Heart right ventricle (tissue), 16 donors: ENCODE measurements around the gene UTS2B. TPM values are rescaled to one million over a fixed set of nuclear protein-coding genes. Genes with fewer than 3 reads are reported as not detected.
A peak's percentile ranks its signal among the peaks of the same experiment; 100 is the strongest.

ENCODE experiments used
- ATAC-seq, 8 donors: fragments of 200-7000 bp; cut with Tn5 transposase; one replicate each; pipeline ENCODE4 v1.9.1; 2020; ENCODE audit warnings: mild to moderate bottlenecking in 8 of 8, moderate library complexity in 8 of 8, moderate number of reproducible peaks in 1 of 8
- DNase-seq, 2 donors: peaks; one replicate each; pipeline ENCODE4 v3.0.0-alpha.2; 2020
- H3K27ac ChIP-seq, 10 donors: fragments of 200-600 bp; sonication (generic) in 2 of 10; one replicate each; pipeline versions ENCODE4 v1.5.0 to v1.8.0; 2020 to 2022; ENCODE audit warnings: mild to moderate bottlenecking in 3 of 10
- H3K27me3 ChIP-seq, 7 donors: fragments of 200-600 bp; one replicate each; pipeline ENCODE4 v1.8.0; 2021 to 2022; ENCODE audit warnings: mild to moderate bottlenecking in 2 of 7
- H3K36me3 ChIP-seq, 9 donors: fragments of 200-600 bp; sonication (generic) in 1 of 9; one replicate each; pipeline versions ENCODE4 v1.5.0 to v1.8.0; 2020 to 2022; ENCODE audit warnings: mild to moderate bottlenecking in 2 of 9
- H3K4me1 ChIP-seq, 9 donors: fragments of 200-600 bp; sonication (generic) in 1 of 9; one replicate each; pipeline versions ENCODE4 v1.5.0 to v1.8.0; 2020 to 2022; ENCODE audit warnings: mild to moderate bottlenecking in 4 of 9
- H3K4me3 ChIP-seq, 10 donors: fragments of 200-600 bp; sonication (generic) in 2 of 10; one replicate each; pipeline versions ENCODE4 v1.5.0 to v1.8.0; 2020 to 2022; ENCODE audit warnings: mild to moderate bottlenecking in 7 of 10, moderate library complexity in 2 of 10
- H3K9me3 ChIP-seq, 11 donors: fragments of 200-600 bp in 10 of 11; sonication (generic) in 2 of 11; one replicate each; pipeline versions ENCODE4 v1.5.0 to v1.8.0; 2013 to 2022; ENCODE audit warnings: mild to moderate bottlenecking in 2 of 11, control low read depth in 1 of 11, moderate library complexity in 1 of 11
- WGBS, 2 donors: extraction: QIAGEN DNeasy Blood & Tissue Kit; methylation state at CpG; one replicate each; pipeline ENCODE4 v1.1.7; 2013; ENCODE audit warnings: inconsistent platforms in 1 of 2; 5-methylcytosine and 5-hydroxymethylcytosine counted together
- intact Hi-C, 10 donors: fragments of 100-400 bp; cut with DNase I; formaldehyde crosslinking; loops; one replicate each; pipeline versions ENCODE4 v1.11.1 to v1.14.2; 2022
- polyA plus RNA-seq, 2 donors: library from polyadenylated mRNA; stranded (reverse); fragments of 200-250 nt; gene quantifications; one replicate each; pipeline ENCODE4 v1.2.3, GENCODE V29; 2013
- total RNA-seq, 10 donors: library from RNA; stranded (reverse); fragmentation: NEBNext Ultra II Directional in 3 of 10; extraction: Animal tissue kit (Norgen Biotek cat#: 25700) in 3 of 10; gene quantifications; one replicate each; pipeline versions ENCODE4 v1.2.1 to v1.2.4, GENCODE V29; 2021 to 2023
- TF ChIP-seq, protein P1 (sequence below), 9 donors: fragments of 200-600 bp; sonication (generic) in 2 of 9; IDR thresholded peaks; one replicate each; pipeline versions ENCODE4 v1.5.0 to v1.8.0; 2021 to 2022; ENCODE audit warnings: antibody characterized with exemption in 9 of 9, mild to moderate bottlenecking in 5 of 9, moderate library complexity in 1 of 9
- donor health status: Arrhythmogenic right ventricular cardiomyopathy.
- donor health status: ischemic (EF 13 %, LVEDD 7.1; RV severe dilation, severe dysfunction).
- donor health status: healthy with polysubstance abuse.
- donor health status: DM: no; HTN: yes; CAD: no.
- donor health status: DM: no; HTN: no; CAD: no.
- donor health status: ischemic (EF 25% LVEDD 6.9; RV normal size, moderate dysfunction).
- donor health status: ischemic (EF 25% LVEDD 5.7; RV mildly dilated, moderate dysfunction).
- donor health status: healthy.
- donor health status: DM: yes; HTN: yes; CAD: no.
- donor health status: Ischemic cardiomyopathy.
- donor health status: ischemic (EF 35%, LVEDD 5.7; RV mildly dilated, moderate dysfunction).
- donor health status: nonischemic (EF 11% LVEDD 7.7; RV severe dilation, severe dysfunction).
- donor health status: DM: yes; HTN: yes; CAD: no.
- donor health status: PGD.
- donor health status: ischemic (EF 29% LVEDD 5.4; RV normal size, mild dysfunction).
- donor health status: nonischemic (EF 23%, LVEDD 6.1; RV moderate dilation, normal function).

Gene UTS2B
- total and polyA plus RNA-seq, 12 donors = 0.10 to 0.53 (median 0.25) TPM; not detected in 5

DNA sequence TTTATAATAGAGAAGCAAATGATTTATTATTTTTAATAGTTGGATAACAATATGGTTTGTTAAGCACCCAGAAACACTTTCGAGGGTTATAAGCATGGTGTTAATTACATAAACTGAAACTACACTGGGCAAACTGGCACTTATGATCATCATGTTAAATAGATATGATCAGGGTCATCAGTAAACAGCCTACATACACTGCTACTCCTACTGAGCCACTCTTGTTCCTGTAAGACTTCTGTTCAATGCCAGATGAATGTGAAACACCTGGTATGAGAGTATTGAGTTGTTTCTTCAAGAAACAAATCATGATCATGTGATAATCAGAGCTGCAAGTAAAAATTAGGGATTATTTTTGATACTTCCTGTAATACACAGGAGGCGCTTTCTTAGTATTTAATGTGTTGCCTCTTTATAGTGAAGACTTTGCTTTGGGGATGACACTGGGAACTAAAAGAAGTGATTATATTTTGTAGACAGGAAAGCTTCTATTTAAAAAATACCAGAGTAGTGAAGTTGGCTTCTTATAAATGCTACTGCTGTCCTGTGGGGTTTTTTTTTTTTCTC lies 32.3 kb upstream of the UTS2B start:
- TF ChIP-seq, protein P1, sequence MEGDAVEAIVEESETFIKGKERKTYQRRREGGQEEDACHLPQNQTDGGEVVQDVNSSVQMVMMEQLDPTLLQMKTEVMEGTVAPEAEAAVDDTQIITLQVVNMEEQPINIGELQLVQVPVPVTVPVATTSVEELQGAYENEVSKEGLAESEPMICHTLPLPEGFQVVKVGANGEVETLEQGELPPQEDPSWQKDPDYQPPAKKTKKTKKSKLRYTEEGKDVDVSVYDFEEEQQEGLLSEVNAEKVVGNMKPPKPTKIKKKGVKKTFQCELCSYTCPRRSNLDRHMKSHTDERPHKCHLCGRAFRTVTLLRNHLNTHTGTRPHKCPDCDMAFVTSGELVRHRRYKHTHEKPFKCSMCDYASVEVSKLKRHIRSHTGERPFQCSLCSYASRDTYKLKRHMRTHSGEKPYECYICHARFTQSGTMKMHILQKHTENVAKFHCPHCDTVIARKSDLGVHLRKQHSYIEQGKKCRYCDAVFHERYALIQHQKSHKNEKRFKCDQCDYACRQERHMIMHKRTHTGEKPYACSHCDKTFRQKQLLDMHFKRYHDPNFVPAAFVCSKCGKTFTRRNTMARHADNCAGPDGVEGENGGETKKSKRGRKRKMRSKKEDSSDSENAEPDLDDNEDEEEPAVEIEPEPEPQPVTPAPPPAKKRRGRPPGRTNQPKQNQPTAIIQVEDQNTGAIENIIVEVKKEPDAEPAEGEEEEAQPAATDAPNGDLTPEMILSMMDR (IDR thresholded peaks at IDR 0.05) = no peak
- H3K36me3 ChIP-seq = peaks cover 0 to 99% (median 12%) of the 10 kb centered on the region in 9 donors
- H3K4me3 ChIP-seq = no peak overlapping the region
- no peaks in the 10 kb centered on the region for H3K9me3 ChIP-seq
- intact Hi-C loops = loop anchor here in 1 of 10 donors (5.0 kb wide), 1 partner anchor 35 kb away; the partner anchor contains the start of gene CCDC50
- no peak for ATAC-seq
- H3K4me1 ChIP-seq = peaks cover 0 to 26% (median 12%) of the 10 kb centered on the region in 9 donors
- H3K27me3 ChIP-seq = no peaks in the 10 kb centered on the region
- 90 to 97% methylated on average over 2 of the region's 2 CpGs for WGBS, 2 donors
- no peak for DNase-seq
- no peak overlapping the region for H3K27ac ChIP-seq

- H3K4me1 ChIP-seq = peaks cover 0 to 27% (median 15%) of the 10 kb centered on the region in 9 donors
Measured at GRCh38 chr3:191362037-191362436, 31.7 kb upstream of the UTS2B start.

DNA sequence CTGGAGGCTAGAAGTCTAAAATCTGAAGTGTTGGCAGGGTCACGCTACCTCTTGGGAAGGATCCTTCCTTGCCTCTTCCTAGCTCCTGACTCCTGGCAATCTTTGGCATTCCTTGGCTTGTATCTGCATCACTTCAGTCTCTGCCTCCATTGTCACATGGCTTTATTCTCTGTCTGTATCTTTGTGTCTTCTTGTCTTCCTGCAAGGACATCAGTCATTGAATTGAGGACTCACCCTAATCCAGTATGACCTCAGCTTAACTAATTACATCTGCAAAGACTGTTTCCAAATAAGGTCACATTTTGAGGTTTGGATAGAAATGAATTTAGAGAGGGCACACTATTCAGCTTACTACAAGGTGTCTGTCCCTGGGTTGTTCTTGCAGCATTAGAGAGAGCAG lies 31.1 kb upstream of the UTS2B start:
- intact Hi-C loops = loop anchor here in 1 of 10 donors (5.0 kb wide), 1 partner anchor 34 kb away; the partner anchor contains the start of gene CCDC50
- Histone ChIP-seq H3K4me3 (no peak overlapping the region), H3K36me3 (peaks cover 0 to 93% (median 12%) of the 10 kb centered on the region in 9 donors), H3K9me3 (no peaks in the 10 kb centered on the region), H3K4me1 (peaks cover 2 to 27% (median 15%) of the 10 kb centered on the region in 9 donors), H3K27ac (peak overlapping the region in 1 of 10 donors; percentile 6), H3K27me3 (no peaks in the 10 kb centered on the region)
- ATAC-seq (no peak), DNase-seq (no peak)
- TF ChIP-seq, protein P1 (IDR thresholded peaks at IDR 0.05) = no peak
- WGBS, 2 donors = 100% methylated on average over 1 of the region's 1 CpG

More at GRCh38 chr3:191362037-191362436, 31.7 kb upstream of the UTS2B start:
- Histone ChIP-seq H3K36me3 (peaks cover 0 to 99% (median 12%) of the 10 kb centered on the region in 9 donors), H3K4me3 (no peak overlapping the region), H3K9me3 (no peaks in the 10 kb centered on the region), H3K27me3 (no peaks in the 10 kb centered on the region), H3K27ac (no peak overlapping the region)
- DNase-seq (no peak), ATAC-seq (no peak)
- intact Hi-C loops = loop anchor here in 1 of 10 donors (5.0 kb wide), 1 partner anchor 35 kb away; the partner anchor contains the start of gene CCDC50
- TF ChIP-seq, protein P1 (IDR thresholded peaks at IDR 0.05) = no peak
- 79 to 80% methylated on average over 4 of the region's 4 CpGs for WGBS, 2 donors

DNA sequence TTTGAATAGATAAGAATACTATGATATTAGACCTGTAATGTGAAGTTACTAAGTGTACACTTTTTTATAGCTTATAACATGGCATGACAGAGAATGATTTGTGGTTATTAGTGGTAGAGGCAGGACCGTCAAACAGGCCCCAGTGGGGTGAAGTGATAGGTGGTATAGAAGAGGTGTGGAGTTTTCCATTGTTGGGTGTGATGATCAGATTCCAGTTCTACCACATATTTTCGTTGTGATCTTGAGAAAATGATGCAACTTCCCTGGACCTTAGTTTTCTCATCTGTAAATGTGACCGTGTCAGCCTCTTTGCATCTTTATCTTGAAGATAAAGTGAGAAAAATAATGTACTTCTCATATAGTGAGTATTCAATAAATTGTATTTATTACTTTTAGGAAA lies 30.3 kb upstream of the UTS2B start:
- Histone ChIP-seq H3K36me3 (peaks cover 0 to 85% (median 12%) of the 10 kb centered on the region in 9 donors), H3K4me1 (peaks cover 2 to 28% (median 19%) of the 10 kb centered on the region in 9 donors), H3K4me3 (no peak overlapping the region), H3K27me3 (no peaks in the 10 kb centered on the region), H3K9me3 (no peaks in the 10 kb centered on the region), H3K27ac (no peak overlapping the region)
- 84 to 89% methylated on average over 3 of the region's 3 CpGs for WGBS, 2 donors
- TF ChIP-seq, protein P1 (IDR thresholded peaks at IDR 0.05) = no peak
- ATAC-seq (no peak), DNase-seq (no peak)
- intact Hi-C loops = loop anchor here in 1 of 10 donors (5.0 kb wide), 1 partner anchor 33 kb away; the partner anchor contains the start of gene CCDC50
